Mesenchymal stem cell (in vitro differentiated cells and primary cell): Measurements from ENCODE around the gene C11orf21. TPM values are rescaled to one million over a fixed set of nuclear protein-coding genes. Genes with fewer than 3 reads are reported as not detected.

Experiments
- DNase-seq: peaks from one replicate; pipeline ENCODE4 v3.0.0-alpha.2; 2013
- H2AFZ ChIP-seq: one replicate; pipeline ENCODE4 v1.6.1; 2013; ENCODE audit warnings: low read depth, mild to moderate bottlenecking, control low read depth, inconsistent platforms, low read length, moderate library complexity
- H2AK5ac ChIP-seq: 2 replicates; pipeline ENCODE4 v1.6.1; 2013; ENCODE audit warnings: low read length, moderate library complexity, mild to moderate bottlenecking, inconsistent platforms; ENCODE audit not compliant: severe bottlenecking
- H2BK120ac ChIP-seq: one replicate; pipeline ENCODE4 v1.6.1; 2013; ENCODE audit warnings: low read depth, mild to moderate bottlenecking, inconsistent platforms, low read length, moderate library complexity
- H2BK12ac ChIP-seq, 2 experiments: one replicate each; pipeline ENCODE4 v1.6.1; 2013; ENCODE audit warnings: inconsistent platforms in 2 of 2, low read length in 2 of 2, mild to moderate bottlenecking in 2 of 2, moderate library complexity in 2 of 2, control low read depth in 1 of 2
- H2BK15ac ChIP-seq: one replicate; pipeline ENCODE4 v1.6.1; 2013; ENCODE audit warnings: mild to moderate bottlenecking, low read depth, inconsistent platforms; ENCODE audit not compliant: poor library complexity, severe bottlenecking
- H2BK5ac ChIP-seq: 2 replicates; pipeline ENCODE4 v1.6.1; 2013; ENCODE audit warnings: low read depth, mild to moderate bottlenecking, low read length, control low read depth, inconsistent platforms; ENCODE audit not compliant: poor library complexity, severe bottlenecking
- H3K14ac ChIP-seq, 2 experiments: one replicate each; pipeline ENCODE4 v1.6.1; 2013; ENCODE audit warnings: inconsistent platforms in 2 of 2, low read length in 2 of 2, control low read depth in 1 of 2, mild to moderate bottlenecking in 1 of 2, moderate library complexity in 1 of 2
- H3K18ac ChIP-seq, 2 experiments: one replicate each; pipeline ENCODE4 v1.6.1; 2013; ENCODE audit warnings: inconsistent platforms in 2 of 2, low read length in 2 of 2, control low read depth in 1 of 2, low read depth in 1 of 2, mild to moderate bottlenecking in 1 of 2
- H3K23ac ChIP-seq, 2 experiments: one replicate each; pipeline ENCODE4 v1.6.1; 2013; ENCODE audit warnings: inconsistent platforms in 2 of 2, low read length in 2 of 2, mild to moderate bottlenecking in 2 of 2, moderate library complexity in 2 of 2, control low read depth in 1 of 2
- H3K27ac ChIP-seq: 2 replicates; pipeline ENCODE4 v1.5.1; 2013; ENCODE audit warnings: mild to moderate bottlenecking, moderate library complexity, low read length, control low read depth, inconsistent platforms; ENCODE audit not compliant: poor library complexity, severe bottlenecking
- H3K27me3 ChIP-seq, 2 experiments: 2 replicates each; pipeline versions ENCODE4 v1.6.1 to v1.7.0; 2013; ENCODE audit warnings: low read length in 2 of 2, mild to moderate bottlenecking in 2 of 2, moderate library complexity in 2 of 2, control low read depth in 1 of 2, inconsistent platforms in 1 of 2; ENCODE audit not compliant: control insufficient read depth in 1 of 2, insufficient read depth in 1 of 2
- H3K36me3 ChIP-seq, 2 experiments: 2 replicates each; pipeline versions ENCODE4 v1.6.1 to v1.7.0; 2013; ENCODE audit warnings: low read length in 2 of 2, control low read depth in 1 of 2, inconsistent platforms in 1 of 2, low read depth in 1 of 2, mild to moderate bottlenecking in 1 of 2; ENCODE audit not compliant: insufficient read depth in 2 of 2, control insufficient read depth in 1 of 2
- H3K4ac ChIP-seq, 2 experiments: one replicate each; pipeline ENCODE4 v1.6.1; 2013; ENCODE audit warnings: inconsistent platforms in 2 of 2, low read length in 2 of 2, mild to moderate bottlenecking in 2 of 2, moderate library complexity in 2 of 2, control low read depth in 1 of 2, low read depth in 1 of 2
- H3K4me1 ChIP-seq: 2 replicates; pipeline ENCODE4 v1.6.1; 2013; ENCODE audit warnings: low read depth, low read length, control low read depth; ENCODE audit not compliant: control insufficient read depth, insufficient read depth
- H3K4me2 ChIP-seq: 2 replicates; pipeline ENCODE4 v1.6.1; 2013; ENCODE audit warnings: low read length, mild to moderate bottlenecking, inconsistent platforms; ENCODE audit not compliant: poor library complexity, severe bottlenecking
- H3K4me3 ChIP-seq, 2 experiments: 2 replicates each; pipeline versions ENCODE4 v1.5.1 to v1.7.0; 2013; ENCODE audit warnings: low read length in 2 of 2, mild to moderate bottlenecking in 2 of 2, control low read depth in 1 of 2, low read depth in 1 of 2; ENCODE audit not compliant: insufficient read depth in 1 of 2
- H3K79me1 ChIP-seq: replicated peaks from 2 replicates; pipeline ENCODE4 v1.6.1; 2013; ENCODE audit warnings: mild to moderate bottlenecking, control low read depth, low read length, inconsistent platforms; ENCODE audit not compliant: poor library complexity, severe bottlenecking
- H3K9ac ChIP-seq: 2 replicates; pipeline ENCODE4 v1.7.0; 2013; ENCODE audit warnings: mild to moderate bottlenecking, low read length, moderate library complexity
- H3K9me3 ChIP-seq: 2 replicates; pipeline ENCODE4 v1.7.0; 2013; ENCODE audit warnings: mild to moderate bottlenecking, low read length; ENCODE audit not compliant: control insufficient read depth
- H4K8ac ChIP-seq: one replicate; pipeline ENCODE4 v1.6.1; 2013; ENCODE audit warnings: inconsistent platforms, mild to moderate bottlenecking, low read length, moderate library complexity
- H4K91ac ChIP-seq: one replicate; pipeline ENCODE4 v1.6.1; 2013; ENCODE audit warnings: mild to moderate bottlenecking, low read length, inconsistent platforms
- WGBS: methylation state at CpG from one replicate; pipeline ENCODE4 v1.1.7; 2013; ENCODE audit warnings: mixed read lengths; 5-methylcytosine and 5-hydroxymethylcytosine counted together
- small RNA-seq: library from polyadenylated mRNA; stranded (forward); fragments of <200 nt; extraction: miRNeasy Mini kit (QIAGEN cat#:217004); gene quantifications from one replicate; pipeline ENCODE3, GENCODE V24; 2013; ENCODE audit warnings: low read depth

The C11orf21 gene

GRCh38 chr11:2248762-2249161, 53.0 kb downstream of the C11orf21 start:
- DNase-seq: no peak

DNA sequence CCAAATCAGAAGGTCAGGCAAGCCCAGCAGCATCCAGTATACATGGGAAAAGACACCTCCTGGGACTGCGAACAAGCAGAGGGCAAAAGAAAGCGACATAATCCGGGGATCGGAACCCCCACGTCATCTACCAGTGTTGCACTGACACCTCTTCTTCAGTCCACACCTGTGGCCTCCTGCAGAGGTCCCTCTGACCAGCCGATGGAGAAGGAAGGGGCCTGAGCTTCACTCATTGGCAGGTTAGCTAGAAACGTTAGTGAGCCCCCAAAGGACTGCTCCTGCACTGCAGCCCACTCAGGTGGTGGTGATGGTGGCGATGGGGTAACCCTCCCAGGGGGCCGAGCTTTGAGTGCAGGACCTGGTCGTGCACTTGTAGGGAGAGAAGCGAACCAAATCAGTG, 53.5 kb downstream of the C11orf21 start:
- Histone ChIP-seq H4K91ac (no peak overlapping the region), H4K8ac (no peak overlapping the region), H3K4me1 (no peaks in the 10 kb centered on the region), H2BK12ac (no peak overlapping the region), H3K14ac (no peak overlapping the region), H3K27ac (no peak overlapping the region), H2AK5ac (no peak overlapping the region), H2BK5ac (no peak overlapping the region), H3K4ac (no peak overlapping the region), H3K9me3 (no peaks in the 10 kb centered on the region), H2AFZ (no peak overlapping the region), H3K4me3 (no peak overlapping the region), H3K79me1 (no peaks in the 10 kb centered on the region), H3K27me3 (peaks cover 32 to 36% of the 10 kb centered on the region in 2 experiments), H3K18ac (no peak overlapping the region), H2BK120ac (no peak overlapping the region), H3K9ac (no peak overlapping the region), H3K4me2 (no peak overlapping the region), H3K23ac (no peak overlapping the region), H2BK15ac (no peak overlapping the region), H3K36me3 (no peaks in the 10 kb centered on the region)
- 81% methylated on average over 11 of the region's 11 CpGs for WGBS
- no peak for DNase-seq

More at GRCh38 chr11:2248762-2249161, 53.0 kb downstream of the C11orf21 start:
- no peak overlapping the region for H2AK5ac ChIP-seq
- no peak overlapping the region for H3K9ac ChIP-seq
- H3K79me1 ChIP-seq: no peaks in the 10 kb centered on the region
- no peak overlapping the region for H4K8ac ChIP-seq
- H2AFZ ChIP-seq: no peak overlapping the region
- no peak overlapping the region for H3K18ac ChIP-seq
- H3K4me3 ChIP-seq: no peak overlapping the region
- no peak overlapping the region for H3K14ac ChIP-seq
- H2BK12ac ChIP-seq: no peak overlapping the region
- no peak overlapping the region for H3K4me2 ChIP-seq
- peaks cover 30 to 35% of the 10 kb centered on the region in 2 experiments for H3K27me3 ChIP-seq
- no peak overlapping the region for H3K23ac ChIP-seq
- no peaks in the 10 kb centered on the region for H3K9me3 ChIP-seq
- WGBS: 86% methylated on average over 7 of the region's 7 CpGs
- no peak overlapping the region for H2BK5ac ChIP-seq
- no peak overlapping the region for H4K91ac ChIP-seq
- H2BK15ac ChIP-seq: no peak overlapping the region
- H3K36me3 ChIP-seq: no peaks in the 10 kb centered on the region
- no peak overlapping the region for H3K4ac ChIP-seq
- H3K4me1 ChIP-seq: no peaks in the 10 kb centered on the region
- no peak overlapping the region for H3K27ac ChIP-seq
- no peak overlapping the region for H2BK120ac ChIP-seq

GRCh38 chr11:2247496-2247895, 54.2 kb downstream of the C11orf21 start:
- Histone ChIP-seq H2BK12ac (no peak overlapping the region), H3K14ac (no peak overlapping the region), H3K4ac (no peak overlapping the region), H3K23ac (no peak overlapping the region), H3K27ac (no peak overlapping the region), H2AK5ac (no peak overlapping the region), H4K8ac (no peak overlapping the region), H2AFZ (no peak overlapping the region), H3K9me3 (peaks cover 7% of the 10 kb centered on the region), H2BK15ac (no peak overlapping the region), H3K18ac (no peak overlapping the region), H3K27me3 (peaks cover 32 to 36% of the 10 kb centered on the region in 2 experiments), H3K79me1 (no peaks in the 10 kb centered on the region), H3K4me1 (no peaks in the 10 kb centered on the region), H3K36me3 (no peaks in the 10 kb centered on the region), H4K91ac (no peak overlapping the region), H3K4me2 (no peak overlapping the region), H3K4me3 (no peak overlapping the region), H3K9ac (no peak overlapping the region), H2BK5ac (no peak overlapping the region), H2BK120ac (no peak overlapping the region)
- WGBS: 79% methylated on average over 6 of the region's 7 CpGs
- DNase-seq: no peak

Small RNAs within 50 kb of the gene (small RNA-seq; reads per million reads assigned to genes)
- not detected for gene RNU6-878P
